Measurements from ENCODE around the gene ACSS1. TPM values are rescaled to one million over a fixed set of nuclear protein-coding genes. Genes with fewer than 3 reads are reported as not detected.

Gene ACSS1
- total RNA-seq, 1 donor from 2014 or later: 5.9 TPM

DNA sequence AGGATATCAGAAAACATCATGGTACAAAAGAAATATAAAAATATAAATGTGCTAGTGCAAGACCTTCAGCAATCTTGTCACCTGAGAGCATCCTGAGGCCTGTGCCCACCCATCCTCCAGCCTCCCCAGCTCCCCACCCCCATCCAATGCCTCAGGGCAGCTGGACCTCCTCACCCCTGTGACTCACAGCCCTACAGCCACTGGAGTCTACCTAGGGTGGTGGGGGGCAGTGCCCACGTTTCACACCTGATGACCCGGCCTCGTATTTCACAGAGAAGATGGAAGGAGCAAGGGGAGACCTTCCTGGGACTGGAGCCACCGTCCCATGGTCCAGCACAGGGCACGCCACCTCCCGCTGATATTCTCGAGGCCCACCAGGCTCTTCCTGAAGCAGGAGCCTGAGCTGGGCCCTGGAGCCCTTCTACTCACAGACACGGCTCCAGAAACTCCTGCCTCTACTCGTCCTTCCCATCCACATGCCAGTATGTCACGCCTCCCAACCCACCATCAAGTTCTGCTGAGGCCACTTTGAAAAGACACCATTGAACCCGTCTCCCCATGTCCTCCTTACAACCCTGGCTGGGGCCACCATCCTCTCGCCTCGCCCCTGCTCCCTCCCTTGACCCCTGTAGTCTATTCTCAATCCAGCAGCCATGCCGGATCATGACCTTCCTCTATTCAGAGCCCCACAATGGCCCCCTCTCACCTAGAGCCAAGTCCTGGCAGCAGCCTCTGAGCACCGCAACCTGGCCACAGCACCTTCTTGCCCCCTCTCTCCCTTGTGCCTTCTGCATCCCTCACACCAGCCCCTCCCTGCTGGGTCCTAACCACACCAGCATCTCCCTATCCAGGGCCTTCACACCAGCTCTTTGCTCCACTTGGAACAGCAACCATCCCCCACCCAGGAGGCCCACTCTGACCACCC is 78.6 kb downstream of the ACSS1 start:
- DNase-seq (ENCODE audit: low read depth, low spot score): no peak

DNA sequence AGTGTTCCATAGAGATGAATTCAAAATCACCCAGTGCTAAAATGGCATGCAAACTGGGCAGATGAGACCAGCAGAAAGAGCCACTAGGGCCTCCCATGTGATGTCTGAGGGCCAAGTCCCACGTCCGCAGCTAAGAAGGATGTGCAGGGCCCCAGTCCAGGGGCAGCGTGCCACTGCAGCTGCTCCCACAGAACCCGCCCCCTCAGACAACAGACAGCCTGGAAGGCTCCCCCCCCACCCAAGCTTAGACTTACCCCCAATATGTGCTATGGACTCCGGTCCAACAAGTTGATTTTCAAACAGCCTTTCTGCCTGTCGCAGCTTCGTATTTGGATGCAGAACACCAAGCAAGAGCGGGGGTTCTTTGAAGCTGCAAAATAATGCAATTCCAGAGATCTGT is 79.4 kb downstream of the ACSS1 start:
- DNase-seq (ENCODE audit: low read depth, low spot score): no peak

DNA sequence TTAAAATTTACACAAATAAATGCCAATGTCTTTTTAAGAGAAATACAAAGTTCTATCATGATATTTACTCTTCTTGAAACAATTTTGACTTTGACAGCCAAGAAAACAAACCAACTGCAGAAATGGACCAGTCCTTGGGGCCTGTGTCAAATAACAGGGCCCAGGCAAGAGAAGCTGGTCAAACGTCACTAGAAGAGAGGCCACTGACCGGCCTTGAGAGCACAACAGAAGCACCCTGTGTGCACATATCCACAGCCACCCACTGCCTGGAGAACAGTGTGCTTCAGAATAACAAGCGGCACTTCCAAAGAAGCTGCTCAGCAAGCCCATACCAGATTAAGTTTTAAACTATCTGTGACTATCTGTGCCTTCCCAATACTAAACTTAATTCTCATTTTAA is 80.1 kb downstream of the ACSS1 start:
- DNase-seq (ENCODE audit: low read depth, low spot score): no peak

DNA sequence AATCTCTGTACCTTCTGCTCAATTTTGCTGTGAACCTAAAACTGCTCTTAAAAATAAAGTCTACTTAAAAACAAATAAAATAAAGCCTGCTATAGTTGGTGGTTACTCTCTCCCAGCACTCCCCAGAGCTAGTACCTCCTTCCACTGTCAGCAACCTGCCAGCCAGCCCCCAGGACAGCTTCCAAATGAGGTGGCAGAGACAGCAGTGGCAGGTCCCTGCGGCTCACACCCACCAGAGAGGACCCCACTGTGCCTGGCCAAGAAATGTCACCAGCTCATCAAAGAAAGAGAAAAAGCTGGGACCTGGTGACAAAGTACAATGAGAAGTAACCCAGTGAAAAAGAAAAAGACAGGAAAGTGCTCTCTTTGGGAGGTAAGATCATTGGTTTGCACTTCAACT is 80.6 kb downstream of the ACSS1 start:
- DNase-seq (ENCODE audit: low read depth, low spot score): no peak

DNA sequence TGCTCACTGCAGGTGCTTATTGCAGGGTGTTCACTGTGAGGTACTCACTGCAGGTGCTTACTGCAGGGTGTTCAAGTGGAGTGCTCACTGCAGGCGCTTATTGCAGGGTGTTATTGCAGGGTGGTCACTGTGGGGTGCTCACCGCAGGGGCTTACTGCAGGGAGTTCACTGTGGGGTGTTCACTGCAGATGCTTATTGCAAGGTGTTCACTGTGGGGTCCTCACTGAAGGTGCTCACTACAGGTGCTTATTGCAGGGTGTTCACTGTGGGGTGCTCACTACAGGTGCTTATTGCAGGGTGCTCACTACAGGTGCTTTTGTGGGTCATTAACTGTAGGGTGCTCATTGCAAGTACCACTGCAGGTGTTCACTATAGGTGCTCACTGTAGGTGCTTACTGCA is 85.6 kb downstream of the ACSS1 start:
- DNase-seq (ENCODE audit: low read depth, low spot score): no peak

DNA sequence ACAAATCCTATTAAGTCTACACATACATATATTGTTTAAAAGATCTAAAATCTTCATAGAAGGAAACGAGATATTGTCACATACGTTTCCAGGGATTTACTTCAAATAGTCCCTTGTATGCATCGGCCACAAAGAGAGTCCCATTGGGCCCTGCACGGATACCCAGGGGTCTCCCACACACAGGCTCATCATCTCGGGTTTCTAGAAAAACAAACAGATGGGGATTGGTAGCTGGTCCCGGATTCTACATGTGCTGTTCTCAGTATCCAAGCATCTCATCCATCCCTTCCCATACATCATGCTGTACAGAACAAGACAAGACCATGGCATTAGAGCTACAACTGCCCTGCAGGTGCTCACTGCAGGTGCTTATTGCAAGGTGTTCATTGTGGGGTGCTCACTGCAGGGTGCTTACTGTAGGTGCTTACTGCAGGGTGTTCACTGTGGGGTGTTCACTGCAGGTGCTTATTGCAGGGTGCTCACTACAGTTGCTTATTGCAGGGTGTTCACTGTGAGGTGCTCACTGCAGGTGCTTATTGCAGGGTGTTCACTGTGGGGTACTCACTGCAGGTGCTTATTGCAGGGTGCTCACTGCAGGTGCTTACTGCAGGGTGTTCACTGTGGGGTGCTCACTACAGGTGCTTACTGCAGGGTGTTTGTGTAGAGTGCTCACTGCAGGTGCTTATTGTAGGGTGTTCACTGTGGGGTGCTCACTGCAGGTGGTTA is 86.4 kb downstream of the ACSS1 start:
- no peak for DNase-seq (ENCODE audit: low read depth, low spot score)

DNA sequence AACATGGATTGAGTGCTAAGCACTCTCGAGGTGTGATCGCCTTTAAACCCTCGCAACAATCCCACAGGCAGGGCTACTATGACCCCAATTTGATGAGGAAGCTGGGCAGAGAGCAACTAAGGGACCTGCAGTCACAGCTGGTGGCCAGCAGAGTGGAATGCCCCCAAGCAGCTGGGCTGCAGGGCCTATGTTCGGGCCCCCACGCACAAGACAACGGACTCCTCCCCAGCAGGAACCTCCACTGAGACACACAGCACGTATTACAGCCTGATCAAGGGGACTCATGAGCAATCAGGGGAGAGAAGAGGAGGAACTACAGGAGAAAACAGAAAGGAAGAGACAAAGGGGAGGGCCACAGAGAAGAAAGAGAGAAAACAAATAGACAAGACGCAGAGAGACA is 87.2 kb downstream of the ACSS1 start:
- DNase-seq (ENCODE audit: low read depth, low spot score): no peak

DNA sequence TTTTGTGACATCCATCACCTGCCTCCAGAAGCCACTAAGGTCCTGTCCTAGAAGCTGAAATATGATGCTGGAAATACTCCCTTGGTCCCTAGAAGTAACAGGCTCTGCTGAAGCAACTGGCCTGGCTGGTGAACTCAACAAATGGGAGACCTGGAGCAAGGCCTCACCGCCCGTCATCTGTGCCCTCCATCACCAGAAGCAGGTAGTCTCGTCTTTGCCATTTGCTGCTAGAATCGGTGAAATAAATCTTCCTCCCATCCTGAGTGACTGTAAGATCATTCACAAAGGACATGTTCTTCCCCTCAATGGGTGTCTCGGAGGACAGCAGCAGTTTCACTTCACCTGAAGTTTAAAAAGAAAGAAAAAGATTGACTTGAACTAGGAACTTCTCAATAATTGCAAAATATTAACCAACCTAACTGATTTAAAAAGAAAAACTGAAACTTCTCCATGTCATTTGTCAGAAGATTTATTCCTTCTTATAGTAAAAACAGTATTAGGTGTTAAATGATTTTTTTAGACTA is 87.8 kb downstream of the ACSS1 start:
- DNase-seq (ENCODE audit: low read depth, low spot score): no peak

DNA sequence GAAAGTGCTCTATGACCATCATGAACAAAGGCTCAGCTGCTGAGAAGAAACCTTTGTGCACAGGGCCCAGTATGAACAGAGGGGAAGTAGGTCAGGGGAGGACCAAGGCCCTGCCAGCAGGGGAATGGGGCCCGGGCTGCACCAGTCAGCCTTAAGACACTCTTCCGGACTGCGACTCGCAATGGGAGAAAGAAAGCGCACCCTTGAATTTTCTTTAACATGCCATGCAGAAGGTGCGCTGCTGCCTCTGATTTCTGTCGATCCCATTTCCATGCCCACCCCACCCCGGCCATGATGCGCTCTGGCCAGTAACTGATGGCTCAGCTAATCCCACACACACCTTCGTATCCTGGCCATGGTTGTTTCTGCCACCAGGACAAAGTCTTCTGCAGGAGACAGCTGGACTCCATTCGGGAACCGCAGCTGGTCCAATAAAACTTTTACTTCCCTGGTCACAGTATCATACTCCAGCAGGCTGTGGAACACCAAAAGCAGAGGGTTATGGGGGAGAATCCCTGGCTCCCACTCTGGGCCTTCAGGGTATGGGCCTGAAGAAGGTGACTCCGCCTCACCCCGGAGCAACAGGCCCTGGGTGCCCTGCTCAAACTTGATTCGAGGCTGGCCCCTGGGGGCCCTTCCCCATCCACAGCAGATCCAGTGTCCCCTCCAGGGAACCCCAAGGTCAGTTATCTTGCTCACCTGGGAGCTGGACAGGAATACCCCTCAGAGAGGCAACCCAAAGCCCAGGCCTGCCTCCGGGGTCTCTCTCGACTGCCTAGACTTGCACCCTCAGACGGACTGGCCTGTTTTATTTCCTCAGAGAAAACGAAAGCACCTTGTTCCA is 88.5 kb downstream of the ACSS1 start:
- no peak for DNase-seq (ENCODE audit: low read depth, low spot score)

DNA sequence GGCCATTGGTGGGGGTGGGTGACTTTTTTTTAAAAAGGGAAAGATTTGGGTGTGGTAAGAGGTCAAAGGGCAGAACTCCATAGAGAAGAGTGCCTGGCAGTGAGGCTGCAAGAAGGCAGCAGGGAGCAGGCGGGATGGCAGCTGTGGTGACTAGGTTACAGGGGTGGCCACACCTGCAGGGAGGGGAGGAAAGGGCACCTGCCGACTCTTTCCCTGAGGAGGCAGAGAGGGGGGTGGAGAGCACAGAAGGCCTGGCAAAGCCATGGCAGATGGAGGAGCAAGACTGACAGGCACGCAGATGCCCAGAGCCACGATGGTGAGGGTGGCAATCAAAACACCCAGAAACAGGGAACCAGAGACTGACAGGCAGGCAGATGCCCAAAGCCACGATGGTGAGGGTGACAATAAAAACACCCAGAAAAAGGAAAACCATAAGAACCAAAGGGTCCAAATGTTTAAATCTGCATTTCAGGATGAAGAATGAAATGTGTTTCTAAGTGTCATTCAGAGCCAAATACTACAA is 89.6 kb downstream of the ACSS1 start:
- DNase-seq (ENCODE audit: low read depth, low spot score): no peak

DNA sequence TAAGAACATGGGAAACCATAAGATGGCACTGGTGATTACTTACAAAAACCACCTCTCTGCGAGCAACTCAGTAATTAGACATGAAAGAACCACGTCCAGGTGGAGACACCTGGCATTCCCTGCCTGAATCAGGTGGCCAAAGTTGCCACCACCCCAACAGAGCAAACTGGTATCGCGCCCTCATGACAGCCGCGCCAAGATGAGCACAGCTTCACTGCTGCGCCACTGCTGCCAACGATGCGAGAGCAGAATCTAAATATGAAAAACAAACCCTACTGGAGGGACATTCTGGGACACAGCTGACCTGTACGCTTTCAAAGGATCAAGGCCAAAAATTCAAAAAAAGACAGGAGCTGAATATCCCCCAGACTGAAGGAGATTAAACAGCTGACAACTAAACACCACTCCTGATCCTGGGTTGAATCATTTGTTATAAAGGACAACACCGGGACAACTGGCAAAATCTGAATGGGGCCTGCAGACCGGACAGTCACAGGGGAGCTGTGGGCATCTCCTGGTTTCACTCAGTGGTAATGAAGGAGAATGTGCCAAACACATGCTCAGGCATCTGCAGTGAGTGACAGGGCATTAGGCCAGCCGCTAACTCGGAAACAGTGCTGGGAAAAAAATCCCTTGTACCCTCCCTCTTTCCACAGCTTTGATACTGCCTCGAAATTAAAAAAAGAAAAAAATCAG is 91.5 kb downstream of the ACSS1 start:
- DNase-seq (ENCODE audit: low read depth, low spot score): no peak

DNA sequence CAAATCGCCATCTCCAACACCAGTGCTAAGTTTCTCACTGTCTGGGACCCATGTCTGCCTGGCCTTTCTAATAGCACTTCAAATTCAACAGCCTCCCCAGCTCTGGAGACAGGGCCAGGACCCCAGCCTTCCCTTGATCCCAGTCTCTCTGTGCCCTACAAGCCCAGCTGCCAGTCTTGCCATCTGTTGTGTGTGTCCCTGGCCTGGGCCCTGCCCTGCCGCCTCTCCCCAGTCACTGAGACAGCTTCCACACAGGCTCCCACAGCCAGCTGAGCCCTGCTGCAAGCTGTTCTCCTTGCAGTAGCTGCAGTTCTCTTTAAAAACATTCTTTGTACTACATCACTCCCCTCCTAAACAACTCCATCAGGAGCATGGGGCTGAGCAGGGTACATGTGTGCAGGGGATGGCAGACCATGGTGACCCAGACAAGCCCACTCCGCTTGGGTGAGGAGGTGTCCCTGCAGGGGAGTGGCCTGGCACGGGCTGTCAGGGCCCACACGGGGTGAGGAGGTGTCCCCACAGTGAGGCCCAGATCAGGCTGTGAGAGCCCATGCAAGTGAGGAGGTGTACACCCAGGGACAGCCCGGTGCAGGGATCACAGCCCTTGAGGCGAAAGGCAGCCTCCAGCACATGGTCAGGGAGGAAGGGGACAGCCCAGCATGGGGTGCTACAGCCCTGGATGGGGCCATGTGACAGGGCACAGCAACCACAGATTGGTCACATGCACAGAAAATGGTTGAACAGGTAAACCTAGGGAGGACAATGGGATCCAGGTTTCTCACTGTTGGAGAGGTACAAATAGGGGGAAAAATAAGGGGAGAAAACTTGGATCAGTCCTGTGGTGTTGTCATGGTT is 92.6 kb downstream of the ACSS1 start:
- DNase-seq (ENCODE audit: low read depth, low spot score): no peak

DNA sequence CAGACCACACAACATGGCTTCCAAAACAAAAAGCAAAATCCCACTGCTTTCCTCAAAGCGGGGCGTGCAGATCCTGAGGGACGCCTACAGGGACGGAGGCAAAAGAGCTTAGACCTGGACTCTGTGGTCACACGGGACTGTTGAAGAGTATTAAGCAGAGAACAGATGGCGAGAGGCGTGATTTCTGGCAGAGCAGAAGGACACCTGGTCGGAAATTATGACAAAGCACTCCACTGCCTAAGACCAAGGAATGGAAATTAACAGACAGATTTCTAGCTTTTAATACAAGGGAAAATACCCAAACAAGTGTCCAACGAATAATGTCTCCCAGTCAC is 93.5 kb downstream of the ACSS1 start:
- DNase-seq (ENCODE audit: low read depth, low spot score): no peak

DNA sequence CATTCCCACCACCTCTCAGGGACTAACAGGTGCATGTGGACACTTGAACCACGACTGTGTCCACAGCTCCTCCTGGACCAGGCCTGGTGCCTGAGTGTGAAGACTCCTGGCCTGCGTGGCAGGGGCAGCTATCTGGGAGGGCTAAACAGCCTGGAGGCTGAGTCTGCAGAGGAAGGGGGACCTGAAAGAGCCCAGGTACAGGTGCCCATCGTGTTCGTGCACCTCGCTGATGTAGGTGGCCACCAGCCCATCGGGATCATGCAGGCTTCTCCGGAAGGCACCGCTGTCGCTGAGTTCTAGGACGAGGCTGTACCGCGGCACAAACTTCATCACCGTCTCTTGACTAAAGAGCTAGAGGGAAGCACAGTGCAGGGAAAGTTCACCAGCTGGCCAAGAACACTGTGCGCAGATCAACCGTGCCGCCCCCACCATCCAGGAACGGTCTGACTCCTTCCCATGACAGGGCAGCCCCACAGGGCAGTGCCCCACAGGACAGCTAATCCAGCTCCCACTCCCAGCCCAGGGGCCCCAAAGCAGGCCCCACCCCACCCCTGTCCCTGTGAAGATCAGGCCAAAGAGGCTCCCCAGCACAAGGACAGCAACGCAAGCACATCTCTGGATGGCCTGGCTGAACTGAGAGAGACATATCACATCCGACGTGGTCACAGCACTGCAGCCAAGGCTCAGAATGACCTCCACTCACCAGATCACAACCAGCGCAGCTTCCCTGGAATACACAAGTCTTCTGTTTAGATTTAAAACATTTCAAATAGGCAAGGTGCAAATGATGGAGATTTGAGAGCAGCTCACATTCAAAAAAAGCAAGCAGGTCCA is 94.0 kb downstream of the ACSS1 start:
- no peak for DNase-seq (ENCODE audit: low read depth, low spot score)

DNA sequence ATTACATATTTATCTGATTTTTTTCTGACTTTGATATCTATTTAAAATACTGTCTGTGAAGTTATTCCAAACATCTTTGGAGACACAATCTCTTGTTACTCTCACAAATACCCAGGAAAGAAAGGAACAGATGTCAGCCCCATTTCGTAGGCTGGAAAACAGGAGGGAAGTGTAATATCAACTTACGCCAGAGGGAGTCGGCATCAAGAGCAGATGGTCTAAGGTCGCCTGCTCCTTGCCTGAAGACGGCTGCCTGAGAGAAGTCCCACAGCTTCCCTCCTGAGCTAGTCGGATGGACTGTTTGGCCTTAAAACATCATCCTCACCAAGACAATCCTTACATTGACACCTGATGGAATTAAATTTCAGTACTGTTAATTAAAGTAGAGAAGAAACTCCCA is 95.4 kb downstream of the ACSS1 start:
- DNase-seq (ENCODE audit: low read depth, low spot score): no peak

DNA sequence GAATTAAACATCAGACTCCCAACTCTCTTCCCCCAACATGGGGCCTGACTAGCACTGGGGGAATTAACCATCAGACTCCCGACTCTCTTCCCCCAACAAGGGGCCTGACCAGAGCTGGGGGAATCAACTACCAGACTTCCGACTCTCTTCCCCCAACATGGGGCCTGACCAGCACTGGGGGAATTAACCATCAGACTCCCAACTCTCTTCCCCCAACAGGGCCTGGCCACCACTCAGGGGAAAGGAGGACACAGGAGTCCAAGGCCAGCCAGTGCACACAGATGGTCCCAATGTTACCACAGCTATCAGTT is 95.8 kb downstream of the ACSS1 start:
- no peak for DNase-seq (ENCODE audit: low read depth, low spot score)

DNA sequence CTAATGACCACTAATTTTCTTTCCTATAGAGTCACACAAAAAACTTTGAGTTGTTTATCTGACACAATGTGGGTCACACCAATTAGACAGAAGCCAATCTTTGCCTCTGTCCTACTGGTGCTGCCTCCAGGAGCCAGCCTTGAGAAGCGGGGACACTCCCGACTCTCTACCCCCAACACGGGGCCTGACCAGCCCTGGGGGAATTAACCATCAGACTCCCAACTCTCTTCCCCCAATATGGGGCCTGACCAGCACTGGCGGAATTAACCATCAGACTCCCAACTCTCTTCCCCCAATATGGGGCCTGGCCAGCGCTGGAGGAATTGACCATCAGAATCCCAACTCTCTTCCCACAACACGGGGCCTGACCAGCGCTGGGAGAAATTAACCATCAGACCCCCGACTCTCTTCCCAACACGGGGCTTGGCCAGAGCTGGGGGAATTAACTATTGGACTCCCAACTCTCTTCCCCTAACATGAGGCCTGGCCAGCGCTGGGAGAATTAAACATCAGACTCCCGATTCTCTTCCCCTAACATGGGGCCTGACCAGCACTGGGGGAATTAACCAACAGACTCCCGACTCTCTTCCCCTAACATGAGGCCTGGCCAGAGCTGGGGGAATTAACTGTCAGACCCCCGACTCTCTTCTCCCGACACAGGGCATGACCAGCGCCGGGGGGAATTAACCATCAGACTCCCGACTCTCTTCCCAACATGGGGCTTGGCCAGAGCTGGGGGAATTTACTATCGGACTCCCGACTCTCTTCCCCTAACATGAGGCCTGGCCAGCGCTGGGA is 96.4 kb downstream of the ACSS1 start:
- DNase-seq (ENCODE audit: low read depth, low spot score): no peak

DNA sequence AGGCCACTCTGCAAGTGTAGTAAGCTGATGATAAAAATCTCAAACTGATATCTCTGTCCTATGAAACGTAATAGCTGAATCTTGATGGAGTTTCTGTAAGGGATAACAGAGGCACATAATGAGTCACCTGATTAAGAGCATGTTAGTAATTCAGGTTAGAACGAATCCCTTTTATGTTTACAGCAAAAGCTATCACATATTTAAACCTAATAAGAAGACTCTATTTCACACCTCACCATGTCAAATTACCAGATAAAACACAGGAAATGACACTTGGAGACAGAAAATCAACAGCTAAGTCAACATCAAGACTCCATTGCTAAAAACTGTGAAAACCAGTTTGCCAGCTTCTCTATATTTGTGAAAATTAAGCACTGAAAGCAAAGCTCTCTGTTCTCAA is 97.1 kb downstream of the ACSS1 start:
- DNase-seq (ENCODE audit: low read depth, low spot score): no peak

All from pulmonary artery endothelial cell (primary cell).